NCI-H1105 treated with DMSO at 0.1 percent for 48 hours (cell line): ENCODE measurements around the gene TBC1D16.

Source experiments
- DNase-seq: peaks from one replicate; lab custom pipeline; 2025; lab: John Stamatoyannopoulos, UW

Gene TBC1D16

GRCh38 chr17:79927688-79928501, 107.8 kb downstream of the TBC1D16 start:
- DNase-seq: no peak

GRCh38 chr17:79927136-79927661, 108.5 kb downstream of the TBC1D16 start:
- no peak for DNase-seq

GRCh38 chr17:79926605-79927135, 109.0 kb downstream of the TBC1D16 start:
- DNase-seq: no peak

GRCh38 chr17:79926142-79926604, 109.5 kb downstream of the TBC1D16 start:
- no peak for DNase-seq

GRCh38 chr17:79925242-79925957, 110.3 kb downstream of the TBC1D16 start:
- no peak for DNase-seq

- DNase-seq: no peak
Observed at GRCh38 chr17:79924639-79924976, 111.1 kb downstream of the TBC1D16 start.

GRCh38 chr17:79923974-79924638, 111.6 kb downstream of the TBC1D16 start:
- no peak for DNase-seq

- DNase-seq: no peak
Observed at GRCh38 chr17:79922798-79923197, 112.9 kb downstream of the TBC1D16 start.

- DNase-seq: no peak
Observed at GRCh38 chr17:79922116-79922601, 113.5 kb downstream of the TBC1D16 start.

- DNase-seq: no peak
Observed at GRCh38 chr17:79921411-79922115, 114.1 kb downstream of the TBC1D16 start.

GRCh38 chr17:79920751-79921410, 114.8 kb downstream of the TBC1D16 start:
- DNase-seq: no peak

GRCh38 chr17:79919862-79920720, 115.6 kb downstream of the TBC1D16 start:
- no peak for DNase-seq

GRCh38 chr17:79919164-79919585, 116.5 kb downstream of the TBC1D16 start:
- DNase-seq: no peak

GRCh38 chr17:79918581-79919163, 117.0 kb downstream of the TBC1D16 start:
- no peak for DNase-seq

- DNase-seq: no peak
Observed at GRCh38 chr17:79917902-79918484, 117.7 kb downstream of the TBC1D16 start.

GRCh38 chr17:79916991-79917901, 118.4 kb downstream of the TBC1D16 start:
- DNase-seq: no peak

GRCh38 chr17:79916506-79916905, 119.2 kb downstream of the TBC1D16 start:
- DNase-seq: no peak

- DNase-seq: no peak
Observed at GRCh38 chr17:79915850-79916430, 119.7 kb downstream of the TBC1D16 start.
